Psoas muscle (tissue), 8 donors: ENCODE data around the gene KCNJ15. TPM values are rescaled to one million over a fixed set of nuclear protein-coding genes. Genes with fewer than 3 reads are reported as not detected.

Experiments used
- ATAC-seq, 4 donors: fragments of 200-7000 bp; cut with Tn5 transposase; one replicate each; pipeline ENCODE4 v1.9.1; 2020; ENCODE audit warnings: moderate library complexity in 3 of 4, mild to moderate bottlenecking in 2 of 4
- DNase-seq, 2 donors: peaks; one replicate each; pipeline ENCODE4 v3.0.0-alpha.2; 2020
- H3K27ac ChIP-seq: fragments of 200-600 bp; one replicate; pipeline ENCODE4 v1.8.0; 2022
- H3K27me3 ChIP-seq, 3 donors: fragments of 200-600 bp in 1 of 3; one replicate each; pipeline versions ENCODE4 v1.6.1 to v1.8.0; 2013 to 2022; ENCODE audit warnings: low read length in 2 of 3, mild to moderate bottlenecking in 2 of 3, moderate library complexity in 1 of 3; ENCODE audit not compliant: insufficient read depth in 3 of 3
- H3K36me3 ChIP-seq, 2 donors: fragments of 200-600 bp in 1 of 2; one replicate each; pipeline versions ENCODE4 v1.6.1 to v1.8.0; 2013 to 2022; ENCODE audit warnings: low read depth in 1 of 2, mild to moderate bottlenecking in 1 of 2, moderate library complexity in 1 of 2; ENCODE audit not compliant: insufficient read depth in 1 of 2
- H3K4me1 ChIP-seq: fragments of 200-600 bp; one replicate; pipeline ENCODE4 v1.8.0; 2022
- H3K4me3 ChIP-seq: fragments of 200-600 bp; one replicate; pipeline ENCODE4 v1.8.0; 2022; ENCODE audit warnings: mild to moderate bottlenecking
- H3K9me3 ChIP-seq: fragments of 200-600 bp; one replicate; pipeline ENCODE4 v1.8.0; 2022
- WGBS, 3 donors: extraction: QIAGEN DNeasy Blood & Tissue Kit; methylation state at CpG; one replicate each; pipeline versions ENCODE4 v1.1.6 to v1.1.7; 2013; 5-methylcytosine and 5-hydroxymethylcytosine counted together
- intact Hi-C, 2 donors: fragments of 100-400 bp; cut with DNase I; formaldehyde crosslinking; loops; one replicate each; pipeline versions ENCODE4 v1.11.0 to v1.14.2; 2022
- polyA plus RNA-seq, 3 donors: library from polyadenylated mRNA; stranded (reverse); fragments of 200-250 nt; gene quantifications; one replicate each; pipeline ENCODE4 v1.2.3, GENCODE V29; 2013
- total RNA-seq, 4 donors: library from RNA; stranded (reverse); fragmentation: NEBNext Ultra II Directional in 2 of 4; extraction: Animal tissue kit (Norgen Biotek cat#: 25700) in 2 of 4; gene quantifications; one replicate each; pipeline versions ENCODE4 v1.2.1 to v1.2.4, GENCODE V29; 2021 to 2023
- TF ChIP-seq, protein P1 (sequence below): fragments of 200-600 bp; IDR thresholded peaks from one replicate; pipeline ENCODE4 v1.8.0; 2022; ENCODE audit warnings: antibody characterized with exemption
- donor health status: healthy with polysubstance abuse.
- donor health status: DM: no; HTN: no; CAD: no; lungs with moderate emphysema.
- donor health status: Bipolar disorder and iron deficiency.
- donor health status: healthy.
- donor health status: DM: yes; HTN: yes; CAD: no.
- donor health status: DM: no; HTN: no; CAD: no.
- donor health status: DM: no; HTN: no; CAD: no.
- donor health status: DM: yes; HTN: yes; CAD: no.

The KCNJ15 gene
- total and polyA plus RNA-seq, 7 donors = 0.04 to 1.0 (median 0.16) TPM

DNA sequence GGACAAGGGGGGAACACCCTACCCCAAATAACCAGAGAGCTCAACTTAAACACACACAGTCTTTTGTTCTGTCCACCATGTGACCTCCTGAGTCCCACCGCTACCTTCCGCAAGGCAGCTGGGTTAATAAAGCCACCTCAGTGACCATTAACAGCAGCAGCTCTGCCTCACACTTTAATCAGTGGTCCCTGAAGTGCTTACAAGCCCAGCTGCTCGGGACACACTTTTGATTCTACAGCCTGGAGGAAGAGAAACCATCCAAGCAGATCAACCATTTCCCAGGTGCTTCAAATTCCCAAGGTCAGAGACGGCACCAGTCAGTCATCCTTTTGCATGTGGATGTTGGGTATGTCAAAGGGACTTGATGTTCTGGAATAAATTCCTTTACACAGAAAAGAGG, 70.1 kb downstream of the KCNJ15 start:
- no peaks in the 10 kb centered on the region for H3K4me1 ChIP-seq
- ATAC-seq (no peak), DNase-seq (no peak)
- no peak overlapping the region for H3K27ac ChIP-seq
- intact Hi-C loops = no loop called here
- 71 to 75% (median 73%) methylated on average over 4 of the region's 4 CpGs for WGBS, 3 donors
- H3K36me3 ChIP-seq = no peaks in the 10 kb centered on the region
- no peaks in the 10 kb centered on the region for H3K9me3 ChIP-seq
- TF ChIP-seq, protein P1, sequence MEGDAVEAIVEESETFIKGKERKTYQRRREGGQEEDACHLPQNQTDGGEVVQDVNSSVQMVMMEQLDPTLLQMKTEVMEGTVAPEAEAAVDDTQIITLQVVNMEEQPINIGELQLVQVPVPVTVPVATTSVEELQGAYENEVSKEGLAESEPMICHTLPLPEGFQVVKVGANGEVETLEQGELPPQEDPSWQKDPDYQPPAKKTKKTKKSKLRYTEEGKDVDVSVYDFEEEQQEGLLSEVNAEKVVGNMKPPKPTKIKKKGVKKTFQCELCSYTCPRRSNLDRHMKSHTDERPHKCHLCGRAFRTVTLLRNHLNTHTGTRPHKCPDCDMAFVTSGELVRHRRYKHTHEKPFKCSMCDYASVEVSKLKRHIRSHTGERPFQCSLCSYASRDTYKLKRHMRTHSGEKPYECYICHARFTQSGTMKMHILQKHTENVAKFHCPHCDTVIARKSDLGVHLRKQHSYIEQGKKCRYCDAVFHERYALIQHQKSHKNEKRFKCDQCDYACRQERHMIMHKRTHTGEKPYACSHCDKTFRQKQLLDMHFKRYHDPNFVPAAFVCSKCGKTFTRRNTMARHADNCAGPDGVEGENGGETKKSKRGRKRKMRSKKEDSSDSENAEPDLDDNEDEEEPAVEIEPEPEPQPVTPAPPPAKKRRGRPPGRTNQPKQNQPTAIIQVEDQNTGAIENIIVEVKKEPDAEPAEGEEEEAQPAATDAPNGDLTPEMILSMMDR = no peak
- H3K27me3 ChIP-seq = peaks cover 0 to 3% (median 0%) of the 10 kb centered on the region in 3 donors
- H3K4me3 ChIP-seq = no peak overlapping the region

DNA sequence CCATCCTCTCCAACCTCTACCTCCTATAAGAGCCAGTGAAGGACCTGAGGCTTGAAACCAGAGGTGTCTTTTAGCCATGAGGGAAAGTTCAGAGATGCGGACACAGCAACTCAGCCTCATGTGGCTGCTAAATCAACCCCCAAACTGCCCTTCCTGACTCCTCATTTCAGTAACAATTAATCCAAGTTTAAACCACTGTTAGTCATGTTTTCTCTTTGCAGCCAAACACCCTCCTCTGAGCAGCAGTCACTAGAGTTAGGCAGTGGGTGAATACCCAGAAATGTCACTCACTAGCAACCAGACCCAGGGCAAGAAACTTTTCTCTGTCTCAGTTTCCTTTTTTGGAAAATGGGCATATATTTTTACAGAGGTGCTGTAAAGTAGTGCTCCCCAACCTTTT, 71.2 kb downstream of the KCNJ15 start:
- H3K9me3 ChIP-seq = no peaks in the 10 kb centered on the region
- no peak for ATAC-seq
- H3K27me3 ChIP-seq = peaks cover 0 to 3% (median 0%) of the 10 kb centered on the region in 3 donors
- TF ChIP-seq, protein P1 = no peak
- no peaks in the 10 kb centered on the region for H3K36me3 ChIP-seq
- no peak overlapping the region for H3K27ac ChIP-seq
- H3K4me1 ChIP-seq = no peaks in the 10 kb centered on the region
- WGBS, 3 donors = 97 to 100% (median 98%) methylated on average over 1 of the region's 1 CpG
- no peak overlapping the region for H3K4me3 ChIP-seq
- intact Hi-C loops = no loop called here
- no peak for DNase-seq

DNA sequence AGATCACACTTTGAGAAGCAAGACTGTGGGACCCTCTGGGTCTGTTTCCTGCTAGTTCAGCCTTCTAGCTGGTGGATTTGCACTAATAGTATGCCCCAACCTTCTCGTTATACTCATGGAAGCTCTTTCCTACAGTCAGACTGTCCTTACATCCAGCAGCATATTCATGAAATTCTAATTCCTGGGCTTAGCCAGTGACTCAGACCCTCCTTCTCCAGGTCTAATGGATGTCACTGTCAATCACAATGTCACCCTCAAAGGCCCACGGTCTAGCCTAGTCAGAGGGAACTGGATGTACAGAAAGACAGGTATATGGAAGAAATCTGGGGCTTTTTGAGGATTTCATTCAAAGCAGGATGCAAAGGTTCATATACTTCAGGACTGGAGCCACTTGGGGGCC, 72.4 kb downstream of the KCNJ15 start:
- Histone ChIP-seq H3K27me3 (peaks cover 0 to 3% (median 0%) of the 10 kb centered on the region in 3 donors), H3K4me3 (no peak overlapping the region), H3K36me3 (no peaks in the 10 kb centered on the region), H3K27ac (no peak overlapping the region), H3K9me3 (no peaks in the 10 kb centered on the region), H3K4me1 (no peaks in the 10 kb centered on the region)
- ATAC-seq (no peak), DNase-seq (no peak)
- WGBS, 3 donors = 62 to 77% (median 68%) methylated on average over 2 of the region's 2 CpGs
- intact Hi-C loops = no loop called here
- TF ChIP-seq, protein P1 = no peak

DNA sequence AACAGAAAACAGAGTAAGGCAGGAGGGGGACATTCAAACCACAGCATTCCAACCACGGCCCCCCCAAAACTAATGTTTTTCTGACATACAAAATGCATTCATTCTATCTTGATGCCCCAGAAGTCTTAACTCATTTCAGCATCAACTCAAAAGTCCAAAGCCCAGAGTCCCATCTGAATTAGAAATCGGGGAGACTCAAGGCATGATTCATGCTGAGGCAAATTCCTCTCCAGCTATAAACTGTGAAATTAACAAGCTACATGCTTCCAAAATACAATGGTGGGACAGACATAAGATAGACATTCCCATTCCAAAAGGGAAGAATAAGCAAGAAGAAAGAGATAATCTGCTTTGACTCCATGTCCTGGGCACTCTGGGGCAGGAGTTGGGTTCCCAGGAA, 73.9 kb downstream of the KCNJ15 start:
- H3K36me3 ChIP-seq = no peaks in the 10 kb centered on the region
- no peak for ATAC-seq

More for the DNA sequence above, 73.9 kb downstream of the KCNJ15 start:
- Histone ChIP-seq H3K4me3 (no peak overlapping the region), H3K9me3 (no peaks in the 10 kb centered on the region), H3K27ac (no peak overlapping the region), H3K27me3 (peaks cover 0 to 3% (median 0%) of the 10 kb centered on the region in 3 donors), H3K4me1 (no peaks in the 10 kb centered on the region)
- DNase-seq = no peak
- intact Hi-C loops = no loop called here
- TF ChIP-seq, protein P1 = no peak
- 69 to 78% (median 72%) methylated on average over 2 of the region's 2 CpGs for WGBS, 3 donors
